ENCODE data around the gene PTPRA.

PTPRA gene

DNA sequence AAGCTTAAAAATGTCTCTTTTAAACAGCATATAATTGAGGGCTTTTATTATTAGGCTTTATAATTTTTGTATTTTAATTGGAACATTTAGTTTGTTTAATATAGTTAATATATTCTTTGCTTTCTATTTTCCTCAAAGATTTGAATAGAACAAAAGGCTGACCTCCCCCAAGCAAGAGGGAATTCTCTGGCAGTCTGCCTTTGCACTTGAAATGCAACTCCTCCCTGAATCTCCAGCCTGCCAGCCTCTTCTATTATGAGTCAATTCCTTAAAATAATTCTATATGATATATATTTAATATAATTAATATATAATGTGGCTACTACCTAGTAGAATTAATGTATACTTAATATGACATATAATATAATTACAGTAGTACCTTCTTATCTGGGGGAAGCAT, 69.2 kb downstream of the PTPRA start:
- no peak for DNase-seq (ENCODE audit: low read depth, low spot score)
- H3K4me3 ChIP-seq (ENCODE audit: low read depth, low read length) = no peak overlapping the region
- TF ChIP-seq CTCF (IDR thresholded peaks at IDR 0.05; ENCODE audit: insufficient read depth, low read length, missing control alignments) = no peak
- CTCF ChIA-PET = no interaction called here
- POLR2A ChIA-PET = interaction anchor here (0.7 kb wide), 1 partner anchor 333 kb away, joined by 3 read pairs; no protein-coding TSS in a partner anchor

DNA sequence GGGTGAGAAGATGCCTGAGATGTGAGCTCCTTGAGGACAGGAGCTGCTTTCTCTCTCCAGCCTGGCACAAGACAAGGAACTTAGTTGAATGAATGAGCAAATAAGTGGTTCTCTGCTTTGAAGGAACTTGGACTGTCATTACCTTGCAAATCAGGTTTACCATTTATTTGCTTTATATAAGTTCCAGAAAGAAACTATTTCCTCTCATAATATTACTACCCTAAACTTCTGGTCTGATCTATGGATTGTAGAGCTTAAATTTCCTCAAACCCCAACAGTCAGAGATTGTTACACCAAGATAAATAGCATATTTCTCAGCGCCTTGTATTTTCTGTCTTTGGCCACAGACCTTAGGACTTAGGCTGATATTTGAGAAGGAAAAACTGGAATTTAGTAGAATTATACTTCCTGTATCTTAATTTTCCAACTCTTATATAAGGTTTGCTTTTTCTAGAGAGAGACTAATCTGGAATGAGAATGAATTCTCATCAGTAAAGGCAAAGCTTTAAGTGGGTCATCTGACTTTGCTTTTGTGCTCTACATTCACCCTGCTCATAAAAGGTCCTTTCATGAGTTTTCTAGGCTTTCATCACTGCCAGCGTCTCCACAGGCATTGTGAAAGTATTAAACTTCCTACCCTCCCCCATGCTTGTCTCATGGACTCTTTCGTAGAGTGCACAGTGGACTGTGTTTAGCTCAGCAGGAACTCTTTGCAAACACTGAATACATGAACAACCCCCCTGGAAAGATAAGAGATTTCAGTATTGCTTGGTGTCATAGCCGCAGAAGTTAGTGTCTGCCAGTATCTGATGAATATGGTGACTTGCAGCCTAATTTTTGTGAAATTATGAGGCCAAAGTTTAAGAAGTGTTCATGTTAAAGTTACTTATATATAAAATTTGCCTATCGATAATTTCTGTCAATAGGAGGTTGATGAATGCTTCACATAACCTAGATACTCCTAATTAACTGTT, 74.0 kb downstream of the PTPRA start:
- no peak for TF ChIP-seq CTCF (IDR thresholded peaks at IDR 0.05; ENCODE audit: insufficient read depth, low read length, missing control alignments)
- no peak overlapping the region for H3K4me3 ChIP-seq (ENCODE audit: low read depth, low read length)
- CTCF ChIA-PET = interaction anchor here (0.9 to 1.9 kb wide), 4 partner anchors 9 to 95 kb away, joined by 3 to 5 read pairs (median 3); no protein-coding TSS in a partner anchor
- POLR2A ChIA-PET = no interaction called here
- DNase-seq (ENCODE audit: low read depth, low spot score) = no peak

DNA sequence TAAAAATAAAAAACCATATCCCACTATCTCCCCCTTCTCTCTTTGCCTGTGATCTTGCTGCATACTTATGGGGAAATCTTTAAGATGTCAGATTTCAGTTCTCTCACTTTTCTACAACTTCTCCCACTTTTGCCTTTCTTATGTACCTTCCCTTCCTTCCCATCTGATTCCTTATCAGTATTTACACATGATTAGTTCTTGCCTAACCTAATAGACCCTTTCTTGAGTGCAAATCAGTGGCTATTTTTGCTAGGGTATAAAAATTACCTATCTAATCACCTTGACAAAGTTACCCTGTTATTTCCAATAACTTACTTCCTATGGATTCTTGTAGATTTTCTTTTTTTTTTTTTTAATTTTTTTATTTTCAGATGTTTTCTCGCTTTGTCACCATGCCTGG, 75.7 kb downstream of the PTPRA start:
- no peak for TF ChIP-seq CTCF (IDR thresholded peaks at IDR 0.05; ENCODE audit: insufficient read depth, low read length, missing control alignments)
- ChIA-PET CTCF (no interaction called here), POLR2A (no interaction called here)
- no peak for DNase-seq (ENCODE audit: low read depth, low spot score)
- no peak overlapping the region for H3K4me3 ChIP-seq (ENCODE audit: low read depth, low read length)

- TF ChIP-seq CTCF (IDR thresholded peaks at IDR 0.05; ENCODE audit: insufficient read depth, low read length, missing control alignments) = no peak
- no peak for DNase-seq (ENCODE audit: low read depth, low spot score)
- CTCF ChIA-PET = no interaction called here
- POLR2A ChIA-PET = no interaction called here
- no peak overlapping the region for H3K4me3 ChIP-seq (ENCODE audit: low read depth, low read length)
These were observed 79.5 kb downstream of the PTPRA start for GRCh38 chr20:2952766-2953165.

GRCh38 chr20:2955257-2955970, 82.1 kb downstream of the PTPRA start:
- TF ChIP-seq CTCF (IDR thresholded peaks at IDR 0.05; ENCODE audit: insufficient read depth, low read length, missing control alignments) = no peak
- POLR2A ChIA-PET = no interaction called here
- no peak for DNase-seq (ENCODE audit: low read depth, low spot score)
- CTCF ChIA-PET = interaction anchor here (0.9 to 1.7 kb wide), 2 partner anchors 8 to 9 kb away, joined by 3 to 4 read pairs; no protein-coding TSS in a partner anchor
- no peak overlapping the region for H3K4me3 ChIP-seq (ENCODE audit: low read depth, low read length)

DNA sequence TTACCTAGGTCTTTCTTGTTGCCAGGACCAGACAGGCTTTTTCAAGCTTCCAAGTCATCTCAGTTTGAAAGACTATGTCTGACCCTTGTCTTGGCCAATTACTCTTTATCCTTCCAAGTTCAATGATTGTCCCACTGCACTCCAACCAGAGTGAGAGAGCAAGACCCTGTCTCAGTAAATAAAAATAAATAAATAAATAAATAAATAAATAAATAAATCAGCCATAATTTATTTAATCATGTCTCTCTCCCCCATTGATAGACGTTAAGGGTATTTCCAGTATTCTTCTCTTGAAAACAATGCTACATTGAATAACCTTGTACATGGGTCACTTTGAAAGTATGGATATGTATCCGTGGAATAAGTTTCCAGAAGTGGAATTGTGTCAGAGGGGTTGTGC, 83.2 kb downstream of the PTPRA start:
- no peak overlapping the region for H3K4me3 ChIP-seq (ENCODE audit: low read depth, low read length)
- no peak for DNase-seq (ENCODE audit: low read depth, low spot score)
- POLR2A ChIA-PET = no interaction called here
- TF ChIP-seq CTCF (IDR thresholded peaks at IDR 0.05; ENCODE audit: insufficient read depth, low read length, missing control alignments) = no peak
- CTCF ChIA-PET = interaction anchor here (0.9 kb wide), 1 partner anchor 10 kb away, joined by 3 read pairs; no protein-coding TSS in a partner anchor

Data from AG04449 (cell line).